K562 (cell line): ENCODE data around the gene FCHO2.

Source experiments
- CTCF ChIP-seq, 3 experiments: IDR thresholded peaks in 2 of 3; conservative IDR thresholded peaks in 1 of 3; 2 replicates each; pipeline ENCODE4 v1.5.1; 2011 to 2012; ENCODE audit warnings: low read length in 3 of 3, mild to moderate bottlenecking in 3 of 3, control low read depth in 2 of 3, improper control_type of control experiment in 1 of 3, inconsistent platforms in 1 of 3, low read depth in 1 of 3, mixed read lengths in 1 of 3, moderate library complexity in 1 of 3; ENCODE audit not compliant: insufficient read depth in 2 of 3
- E2F4 ChIP-seq: sonication (generic); formaldehyde crosslinking; IDR thresholded peaks from 2 replicates; pipeline ENCODE4 v1.8.0; 2022; ENCODE audit warnings: mild to moderate bottlenecking, low read depth, missing genetic modification reagents
- FOXA1 ChIP-seq: fragments of 450-650 bp; IDR thresholded peaks from 2 replicates; pipeline ENCODE4 v1.6.1; 2016; ENCODE audit warnings: mild to moderate bottlenecking, borderline replicate concordance
- IRF2 ChIP-seq: sonication (generic); formaldehyde crosslinking; IDR thresholded peaks from 2 replicates; pipeline ENCODE4 v1.8.1; 2022; ENCODE audit warnings: mild to moderate bottlenecking, missing genetic modification reagents
- KAT2B ChIP-seq: IDR thresholded peaks from one replicate; pipeline ENCODE4 v1.6.1; 2012; ENCODE audit warnings: low read depth, mild to moderate bottlenecking, control low read depth, inconsistent platforms, low read length, moderate library complexity
- KHSRP ChIP-seq: fragments of 450-650 bp; IDR thresholded peaks from 2 replicates; pipeline ENCODE4 v1.6.1; 2017
- NFATC3 ChIP-seq: fragments of 450-650 bp; IDR thresholded peaks from 2 replicates; pipeline ENCODE4 v1.6.1; 2017; ENCODE audit warnings: mild to moderate bottlenecking
- NFIC ChIP-seq: fragments of 450-650 bp; IDR thresholded peaks from 2 replicates; pipeline ENCODE4 v1.6.1; 2017; ENCODE audit warnings: mild to moderate bottlenecking, inconsistent platforms
- NR3C1 ChIP-seq: sonication (generic); formaldehyde crosslinking; IDR thresholded peaks from 2 replicates; pipeline ENCODE4 v1.8.1; 2022; ENCODE audit warnings: missing genetic modification reagents

GRCh38 chr5:72940082-72940481, 15.8 kb upstream of the FCHO2 start:
- no peak for TF ChIP-seq CTCF (IDR thresholded peaks at IDR 0.05 in 2 of 3, conservative IDR thresholded peaks at IDR 0.05 in 1 of 3; ENCODE audit: insufficient read depth in 2 of 3, low read depth in 1 of 3, low read length in 3 of 3)
- TF ChIP-seq KHSRP = no peak
- no peak for TF ChIP-seq NR3C1 (CRISPR knock-in tag)
- no peak for TF ChIP-seq NFIC
- TF ChIP-seq FOXA1 = no peak
- TF ChIP-seq NFATC3 = no peak
- TF ChIP-seq E2F4 = no peak
- no peak for TF ChIP-seq KAT2B
- TF ChIP-seq IRF2 (CRISPR knock-in tag) = no peak
